GM18505 (cell line): ENCODE measurements around the gene PPP2R2C.

ENCODE experiments used
- ATAC-seq: cut with Tn5 transposase; IDR thresholded peaks from one replicate; pipeline ENCODE4 v1.9.1; 2021; ENCODE audit not compliant: unreplicated experiment
- POLR2A ChIP-seq: IDR thresholded peaks from 4 replicates; pipeline ENCODE4 v1.6.1; 2011; ENCODE audit warnings: borderline replicate concordance; ENCODE audit not compliant: insufficient read depth, insufficient read length; ENCODE audit errors: extremely low read depth

PPP2R2C gene

DNA sequence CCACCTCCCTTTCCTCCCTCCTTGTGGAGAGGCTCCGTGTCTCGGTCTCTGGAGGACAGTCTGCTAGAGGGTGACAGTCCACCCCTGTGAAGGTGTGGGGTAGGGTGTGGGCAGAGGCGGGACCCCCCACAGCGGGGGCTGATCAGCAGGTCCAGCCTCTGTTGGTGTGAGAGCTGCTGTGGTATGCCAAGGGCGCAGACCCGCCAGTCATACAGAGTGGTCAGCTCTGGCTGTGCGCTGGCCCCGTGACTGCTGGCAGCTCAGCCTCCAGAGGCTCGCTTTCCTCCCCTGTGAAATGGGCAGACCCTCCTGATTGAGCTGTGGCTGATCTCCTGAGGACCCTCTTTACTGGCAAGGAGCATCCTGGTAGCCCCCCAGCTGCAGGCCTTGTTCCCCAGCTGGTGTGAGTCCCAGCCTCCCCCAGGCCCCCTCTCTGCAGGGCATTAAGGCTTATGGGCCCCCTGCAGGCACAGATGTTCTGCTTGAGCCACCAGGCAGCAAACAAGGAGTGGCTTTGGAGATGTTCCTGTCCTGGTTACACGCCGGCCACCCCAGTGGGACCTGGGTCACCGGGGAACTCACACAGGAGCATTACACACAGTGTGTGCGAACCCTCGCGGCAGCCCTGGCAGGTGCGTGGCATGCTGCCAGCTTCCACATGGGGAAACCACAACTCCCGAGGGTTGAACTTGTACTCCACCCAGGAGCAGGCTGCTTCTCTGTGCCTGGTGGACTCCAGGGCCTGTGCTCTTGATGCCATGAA is 76.8 kb downstream of the PPP2R2C start:
- no peak for ATAC-seq
- TF ChIP-seq POLR2A: no peak

DNA sequence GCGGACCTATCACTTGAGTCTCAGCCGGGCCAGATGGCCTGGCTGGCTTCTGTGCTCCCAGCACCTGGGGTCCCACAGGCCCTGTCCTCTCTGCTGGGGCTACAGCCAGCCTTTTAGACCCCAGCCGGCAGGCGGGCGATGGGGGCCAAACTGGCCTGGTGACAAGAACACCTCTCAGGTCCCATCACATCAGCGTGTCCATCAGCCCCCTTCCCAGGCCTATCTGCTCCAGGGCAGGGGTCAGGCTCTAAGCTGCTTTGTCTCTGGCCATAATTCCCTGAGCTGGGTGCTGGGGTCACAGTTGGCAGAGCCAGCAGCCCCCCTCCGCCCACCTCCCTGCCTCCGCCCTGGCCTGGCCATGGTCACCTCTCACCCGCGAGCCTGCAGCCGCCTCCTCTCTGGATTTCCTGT is 77.7 kb downstream of the PPP2R2C start:
- no peak for ATAC-seq
- TF ChIP-seq POLR2A: no peak

GRCh38 chr4:6393544-6394475 is 78.6 kb downstream of the PPP2R2C start:
- no peak for TF ChIP-seq POLR2A

DNA sequence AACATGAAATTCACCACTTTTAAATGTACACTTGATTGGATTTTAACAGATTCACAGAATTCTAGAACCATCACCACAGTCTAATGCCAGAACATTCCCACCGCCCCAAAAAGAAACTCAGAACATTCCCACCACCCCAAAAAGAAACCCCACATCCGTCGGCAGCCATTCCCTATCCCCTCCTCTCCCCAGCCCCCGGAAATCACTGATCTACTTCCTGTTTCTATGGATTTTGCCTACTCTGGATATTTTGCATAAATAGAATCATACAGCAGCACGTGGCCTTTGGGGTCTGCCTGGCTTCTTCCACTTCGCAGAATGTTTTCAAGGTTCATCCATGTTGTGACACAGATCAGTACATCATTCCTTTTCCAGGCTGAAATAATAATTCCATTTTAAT is 79.3 kb downstream of the PPP2R2C start:
- no peak for TF ChIP-seq POLR2A
- no peak for ATAC-seq

More at GRCh38 chr4:6393544-6394475, 78.6 kb downstream of the PPP2R2C start:
- ATAC-seq: no peak

DNA sequence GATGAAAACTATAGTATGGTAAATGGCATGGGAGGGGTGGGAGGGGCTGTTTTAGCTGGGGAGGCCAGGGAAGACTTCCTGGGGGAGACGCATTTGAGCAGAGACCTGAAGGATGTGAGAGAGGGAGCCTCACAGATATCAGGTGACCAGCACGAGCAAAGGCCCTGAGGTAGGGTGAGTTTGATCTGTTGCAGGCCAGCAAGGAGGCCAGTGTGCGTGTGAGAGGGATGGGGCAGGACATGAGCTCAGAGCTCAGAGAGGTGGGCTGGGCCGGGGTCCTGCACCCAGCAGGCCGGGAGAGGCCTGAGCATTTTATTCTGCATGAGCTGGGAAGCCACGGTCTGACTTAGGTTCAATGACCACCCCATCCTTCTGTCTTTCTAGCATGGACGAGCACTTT is 80.0 kb downstream of the PPP2R2C start:
- ATAC-seq: no peak
- no peak for TF ChIP-seq POLR2A

GRCh38 chr4:6391852-6392188 is 80.6 kb downstream of the PPP2R2C start:
- ATAC-seq: no peak
- no peak for TF ChIP-seq POLR2A

- TF ChIP-seq POLR2A: no peak
- no peak for ATAC-seq
These were observed 81.1 kb downstream of the PPP2R2C start for GRCh38 chr4:6391186-6391851.

DNA sequence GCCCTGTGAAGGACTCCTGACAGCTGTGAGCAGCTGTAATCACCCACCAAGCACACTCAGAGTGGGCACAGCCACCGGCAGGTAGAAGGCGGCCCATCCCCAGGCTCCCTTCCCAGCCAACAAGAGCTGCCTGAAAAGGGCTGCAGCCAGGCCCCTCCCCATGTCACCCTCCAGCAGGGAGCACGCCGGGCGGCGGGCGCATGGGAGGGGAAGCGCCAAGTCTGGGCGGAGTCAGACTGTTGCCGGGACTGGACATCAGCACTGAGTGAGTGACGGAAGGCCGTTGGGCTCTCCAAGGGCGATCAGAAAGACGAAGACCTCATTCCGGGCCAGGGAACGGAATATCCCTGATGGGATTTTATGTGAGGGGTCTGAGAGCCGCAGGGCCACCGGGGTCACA is 82.1 kb downstream of the PPP2R2C start:
- no peak for TF ChIP-seq POLR2A
- ATAC-seq: no peak

- no peak for ATAC-seq
- TF ChIP-seq POLR2A: no peak
These were observed 83.1 kb downstream of the PPP2R2C start for GRCh38 chr4:6389142-6389825.

- ATAC-seq: no peak
- TF ChIP-seq POLR2A: no peak
These were observed 83.7 kb downstream of the PPP2R2C start for GRCh38 chr4:6388713-6389112.

- no peak for ATAC-seq
These were observed 84.5 kb downstream of the PPP2R2C start for GRCh38 chr4:6387946-6388345.

DNA sequence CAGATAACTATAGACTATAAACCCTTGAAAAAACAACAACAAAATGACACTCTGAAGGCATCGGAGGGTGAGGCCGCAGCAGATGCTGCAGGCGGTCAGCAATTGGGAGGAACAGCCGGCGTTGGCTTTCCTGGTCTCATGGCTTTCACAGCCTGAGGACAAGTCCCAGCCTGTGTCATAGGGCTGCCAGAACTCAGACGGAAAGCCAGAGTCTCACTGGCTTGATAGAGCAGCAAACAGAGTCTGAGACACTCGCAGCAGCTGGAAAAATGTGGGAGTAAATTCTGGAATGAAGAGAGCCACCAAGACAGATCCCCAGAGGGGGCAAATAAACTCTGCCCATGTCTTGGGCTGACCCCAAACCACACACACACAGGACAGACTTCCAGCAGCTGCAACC is 86.3 kb downstream of the PPP2R2C start:
- ATAC-seq: no peak
- TF ChIP-seq POLR2A: no peak

More at GRCh38 chr4:6387946-6388345, 84.5 kb downstream of the PPP2R2C start:
- TF ChIP-seq POLR2A: no peak

DNA sequence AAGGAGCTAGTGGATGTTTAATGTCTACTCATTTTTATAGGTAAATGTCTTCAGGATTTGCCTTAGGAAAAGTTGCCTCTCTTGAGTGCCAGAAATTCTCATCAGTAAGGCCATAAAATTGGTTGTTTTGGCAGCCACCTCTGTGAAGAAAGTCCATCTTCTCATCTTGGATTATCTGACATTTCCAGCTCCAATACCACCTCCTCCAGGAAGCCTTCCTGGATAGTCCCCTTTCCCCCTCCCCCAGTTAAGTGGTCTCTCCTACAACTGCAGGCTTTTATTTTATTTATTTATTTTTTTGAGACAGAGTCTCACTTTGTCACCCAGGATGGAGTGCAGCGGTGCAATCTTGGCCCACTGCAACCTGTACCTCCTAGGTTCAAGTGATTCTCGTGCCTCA is 87.1 kb downstream of the PPP2R2C start:
- TF ChIP-seq POLR2A: no peak
- ATAC-seq: no peak
